ENCODE data around the gene DNAH2. TPM values are rescaled to one million over a fixed set of nuclear protein-coding genes. Genes with fewer than 3 reads are reported as not detected.

Gene DNAH2
- total RNA-seq, 1 donor from 2014 or later = 0.29 TPM

DNA sequence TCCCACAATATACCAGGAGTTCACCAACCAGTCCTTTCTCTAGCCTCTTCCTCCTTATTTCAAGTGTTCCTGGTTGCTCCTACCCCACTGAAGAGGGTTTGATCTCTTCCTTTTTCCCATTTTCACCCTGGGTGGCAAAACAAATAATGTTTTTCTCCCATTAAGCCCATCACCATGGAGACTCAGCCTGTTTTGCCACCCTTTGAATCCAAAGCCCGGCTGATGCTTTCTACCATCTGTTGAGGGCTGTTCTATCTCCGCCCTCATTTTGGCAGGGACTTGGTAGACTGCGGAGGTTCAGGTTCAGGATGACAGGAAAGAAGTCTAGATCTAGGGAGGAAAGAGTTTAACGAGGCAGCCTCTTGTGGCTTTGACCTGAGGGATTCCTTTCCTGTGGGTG is 2.6 kb downstream of the DNAH2 start:
- Mint-ChIP-seq H3K4me3 (ENCODE audit: low read depth) (no peak overlapping the region), H3K9me3 (ENCODE audit: low read depth) (no peaks in the 10 kb centered on the region), H3K27me3 (peaks cover 32% of the 10 kb centered on the region), H3K4me1 (ENCODE audit: low read depth) (peaks cover 27% of the 10 kb centered on the region), H3K36me3 (ENCODE audit: insufficient read depth) (no peaks in the 10 kb centered on the region), H3K27ac (no peak overlapping the region)
- no peak for DNase-seq (ENCODE audit: low spot score, unreplicated experiment)
- TF ChIP-seq, protein P1, sequence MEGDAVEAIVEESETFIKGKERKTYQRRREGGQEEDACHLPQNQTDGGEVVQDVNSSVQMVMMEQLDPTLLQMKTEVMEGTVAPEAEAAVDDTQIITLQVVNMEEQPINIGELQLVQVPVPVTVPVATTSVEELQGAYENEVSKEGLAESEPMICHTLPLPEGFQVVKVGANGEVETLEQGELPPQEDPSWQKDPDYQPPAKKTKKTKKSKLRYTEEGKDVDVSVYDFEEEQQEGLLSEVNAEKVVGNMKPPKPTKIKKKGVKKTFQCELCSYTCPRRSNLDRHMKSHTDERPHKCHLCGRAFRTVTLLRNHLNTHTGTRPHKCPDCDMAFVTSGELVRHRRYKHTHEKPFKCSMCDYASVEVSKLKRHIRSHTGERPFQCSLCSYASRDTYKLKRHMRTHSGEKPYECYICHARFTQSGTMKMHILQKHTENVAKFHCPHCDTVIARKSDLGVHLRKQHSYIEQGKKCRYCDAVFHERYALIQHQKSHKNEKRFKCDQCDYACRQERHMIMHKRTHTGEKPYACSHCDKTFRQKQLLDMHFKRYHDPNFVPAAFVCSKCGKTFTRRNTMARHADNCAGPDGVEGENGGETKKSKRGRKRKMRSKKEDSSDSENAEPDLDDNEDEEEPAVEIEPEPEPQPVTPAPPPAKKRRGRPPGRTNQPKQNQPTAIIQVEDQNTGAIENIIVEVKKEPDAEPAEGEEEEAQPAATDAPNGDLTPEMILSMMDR (IDR thresholded peaks at IDR 0.05; ENCODE audit: unreplicated experiment) = no peak

DNA sequence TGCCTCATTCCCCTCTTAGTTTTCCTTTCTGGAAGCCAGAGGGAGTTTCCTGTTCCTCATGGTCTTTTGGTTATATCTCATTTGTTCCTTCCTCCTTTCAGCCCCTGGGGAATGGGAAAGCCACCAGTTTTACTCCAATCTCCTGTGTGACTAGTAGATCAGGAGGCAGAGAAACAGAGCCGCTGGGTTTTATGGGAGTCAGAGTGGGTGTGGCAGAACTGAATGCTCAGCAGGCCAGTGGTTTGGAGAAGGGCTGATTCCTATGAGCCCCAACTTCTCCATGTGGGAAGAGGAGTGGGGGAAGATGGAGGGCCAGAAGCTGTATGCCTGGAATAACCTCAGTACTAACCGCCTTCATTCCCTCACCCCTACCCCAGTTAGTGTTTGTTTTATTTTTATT is 4.1 kb downstream of the DNAH2 start:
- H3K4me1 Mint-ChIP-seq (ENCODE audit: low read depth) = peaks cover 17% of the 10 kb centered on the region
- TF ChIP-seq, protein P1 (IDR thresholded peaks at IDR 0.05; ENCODE audit: unreplicated experiment) = no peak
- H3K36me3 Mint-ChIP-seq (ENCODE audit: insufficient read depth) = no peaks in the 10 kb centered on the region
- H3K27me3 Mint-ChIP-seq = peaks cover 32% of the 10 kb centered on the region
- no peak for DNase-seq (ENCODE audit: low spot score, unreplicated experiment)
- H3K9me3 Mint-ChIP-seq (ENCODE audit: low read depth) = no peaks in the 10 kb centered on the region
- H3K27ac Mint-ChIP-seq = no peak overlapping the region
- H3K4me3 Mint-ChIP-seq (ENCODE audit: low read depth) = no peak overlapping the region

DNA sequence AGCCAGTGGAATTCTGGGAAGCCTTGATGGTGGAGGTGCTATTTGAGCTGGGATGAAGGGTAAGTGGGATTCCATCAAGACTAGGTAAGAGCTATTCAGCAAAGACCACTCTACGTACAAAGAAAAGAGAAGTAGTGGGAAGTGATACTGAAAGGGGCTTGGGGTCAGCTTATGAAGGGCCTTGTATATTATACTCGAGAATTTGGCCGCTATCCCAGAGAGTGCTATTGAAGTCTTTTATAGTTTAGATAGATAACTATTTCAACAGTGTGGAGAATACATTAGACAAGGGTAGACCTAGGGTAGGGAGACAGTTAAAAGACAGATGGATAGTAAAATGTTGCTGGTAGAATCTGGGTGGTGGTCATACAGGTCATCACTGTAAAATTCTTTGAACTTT is 10.3 kb downstream of the DNAH2 start:
- Mint-ChIP-seq H3K4me1 (ENCODE audit: low read depth) (no peaks in the 10 kb centered on the region), H3K9me3 (ENCODE audit: low read depth) (no peaks in the 10 kb centered on the region), H3K36me3 (ENCODE audit: insufficient read depth) (no peaks in the 10 kb centered on the region), H3K27ac (no peak overlapping the region), H3K27me3 (peaks cover 19% of the 10 kb centered on the region), H3K4me3 (ENCODE audit: low read depth) (no peak overlapping the region)
- TF ChIP-seq, protein P1 (IDR thresholded peaks at IDR 0.05; ENCODE audit: unreplicated experiment) = no peak
- DNase-seq (ENCODE audit: low spot score, unreplicated experiment) = no peak

DNA sequence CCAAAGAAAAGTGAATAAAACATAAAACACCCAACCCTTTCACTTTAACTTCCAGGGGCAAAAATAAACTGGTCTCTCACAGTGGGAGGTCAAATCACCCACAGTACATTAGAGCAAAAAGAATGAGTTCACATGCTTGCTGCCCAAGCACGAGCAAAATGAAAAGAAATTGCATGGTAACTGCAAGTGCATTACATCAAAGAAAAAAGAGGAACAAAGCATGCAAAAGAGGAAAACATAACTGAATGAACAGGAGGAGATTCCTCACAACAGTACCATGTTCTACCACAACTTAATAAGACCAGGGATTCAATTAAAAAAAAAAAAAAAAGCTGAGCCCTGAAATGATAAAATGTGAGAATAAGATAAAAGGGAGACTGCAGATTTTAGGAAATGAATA is 12.3 kb downstream of the DNAH2 start:
- TF ChIP-seq, protein P1 (IDR thresholded peaks at IDR 0.05; ENCODE audit: unreplicated experiment) = no peak
- Mint-ChIP-seq H3K36me3 (ENCODE audit: insufficient read depth) (no peaks in the 10 kb centered on the region), H3K4me3 (ENCODE audit: low read depth) (no peak overlapping the region), H3K9me3 (ENCODE audit: low read depth) (no peaks in the 10 kb centered on the region), H3K27ac (no peak overlapping the region), H3K27me3 (peaks cover 28% of the 10 kb centered on the region), H3K4me1 (ENCODE audit: low read depth) (no peaks in the 10 kb centered on the region)
- DNase-seq (ENCODE audit: low spot score, unreplicated experiment) = no peak

DNA sequence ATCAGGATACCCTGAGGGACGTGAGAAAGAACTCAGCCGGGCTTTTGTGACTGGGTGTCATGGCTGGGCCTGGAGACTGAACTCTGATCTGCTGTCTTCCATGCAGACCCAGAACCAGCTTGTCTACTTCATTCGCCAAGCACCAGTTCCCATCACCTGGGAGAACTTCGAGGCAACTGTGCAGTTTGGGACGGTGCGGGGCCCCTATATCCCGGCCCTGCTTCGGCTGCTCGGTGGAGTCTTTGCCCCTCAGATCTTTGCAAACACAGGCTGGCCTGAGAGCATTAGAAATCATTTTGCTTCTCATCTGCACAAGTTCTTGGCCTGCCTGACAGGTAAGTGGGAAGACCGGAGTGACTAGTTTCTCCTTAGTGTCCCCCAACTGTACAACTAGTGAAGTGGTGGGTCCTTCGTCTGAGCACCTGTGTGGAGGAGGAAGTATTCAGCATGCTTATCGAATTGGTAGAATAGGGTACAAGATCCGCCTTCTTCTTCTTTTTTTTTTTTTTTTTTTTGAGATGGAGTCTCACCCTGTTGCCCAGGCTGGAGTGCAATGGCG is 15.5 kb downstream of the DNAH2 start:
- Mint-ChIP-seq H3K9me3 (ENCODE audit: low read depth) (no peaks in the 10 kb centered on the region), H3K36me3 (ENCODE audit: insufficient read depth) (no peaks in the 10 kb centered on the region), H3K27me3 (peaks cover 46% of the 10 kb centered on the region), H3K4me1 (ENCODE audit: low read depth) (no peaks in the 10 kb centered on the region), H3K4me3 (ENCODE audit: low read depth) (no peak overlapping the region), H3K27ac (no peak overlapping the region)
- no peak for DNase-seq (ENCODE audit: low spot score, unreplicated experiment)
- TF ChIP-seq, protein P1 (IDR thresholded peaks at IDR 0.05; ENCODE audit: unreplicated experiment) = no peak

All from progenitor cell of endocrine pancreas (in vitro differentiated cells).